ENCODE results near the gene YWHAB.

The YWHAB gene

GRCh38 chr20:44901974-44902373 lies 16.5 kb downstream of the YWHAB start:
- H3K36me3 ChIP-seq (replicated peaks; ENCODE audit: insufficient read depth, low read length): peaks cover 13% of the 10 kb centered on the region
- no peak for DNase-seq
- no peak overlapping the region for H3K4me2 ChIP-seq (ENCODE audit: low read depth, low read length)
- H3K9me2 ChIP-seq (replicated peaks; ENCODE audit: insufficient read depth, low read length): no peaks in the 10 kb centered on the region
- peaks cover 17% of the 10 kb centered on the region for H4K20me1 ChIP-seq (ENCODE audit: insufficient read depth, low read length)
- no peaks in the 10 kb centered on the region for H3F3A ChIP-seq (ENCODE audit: insufficient read depth, low read length)
- H3K9me3 ChIP-seq (replicated peaks; ENCODE audit: insufficient read depth, low read length): no peaks in the 10 kb centered on the region
- no peak overlapping the region for H2AFZ ChIP-seq (ENCODE audit: low read length)
- H3K27me3 ChIP-seq (replicated peaks; ENCODE audit: insufficient read depth, low read length): no peaks in the 10 kb centered on the region
- H3K4me1 ChIP-seq (ENCODE audit: low read length): no peaks in the 10 kb centered on the region
- H3K9ac ChIP-seq (ENCODE audit: low read length): no peak overlapping the region
- TF ChIP-seq EZH2 (optimal IDR thresholded peaks at IDR 0.05; ENCODE audit: low read depth, low read length) (no peak), EZH2phosphoT487 (IDR thresholded peaks at IDR 0.05; ENCODE audit: low read length) (no peak)
- TF ChIP-seq, protein P1, sequence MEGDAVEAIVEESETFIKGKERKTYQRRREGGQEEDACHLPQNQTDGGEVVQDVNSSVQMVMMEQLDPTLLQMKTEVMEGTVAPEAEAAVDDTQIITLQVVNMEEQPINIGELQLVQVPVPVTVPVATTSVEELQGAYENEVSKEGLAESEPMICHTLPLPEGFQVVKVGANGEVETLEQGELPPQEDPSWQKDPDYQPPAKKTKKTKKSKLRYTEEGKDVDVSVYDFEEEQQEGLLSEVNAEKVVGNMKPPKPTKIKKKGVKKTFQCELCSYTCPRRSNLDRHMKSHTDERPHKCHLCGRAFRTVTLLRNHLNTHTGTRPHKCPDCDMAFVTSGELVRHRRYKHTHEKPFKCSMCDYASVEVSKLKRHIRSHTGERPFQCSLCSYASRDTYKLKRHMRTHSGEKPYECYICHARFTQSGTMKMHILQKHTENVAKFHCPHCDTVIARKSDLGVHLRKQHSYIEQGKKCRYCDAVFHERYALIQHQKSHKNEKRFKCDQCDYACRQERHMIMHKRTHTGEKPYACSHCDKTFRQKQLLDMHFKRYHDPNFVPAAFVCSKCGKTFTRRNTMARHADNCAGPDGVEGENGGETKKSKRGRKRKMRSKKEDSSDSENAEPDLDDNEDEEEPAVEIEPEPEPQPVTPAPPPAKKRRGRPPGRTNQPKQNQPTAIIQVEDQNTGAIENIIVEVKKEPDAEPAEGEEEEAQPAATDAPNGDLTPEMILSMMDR (IDR thresholded peaks at IDR 0.05; ENCODE audit: low read length): no peak
- H3K79me2 ChIP-seq (ENCODE audit: low read length): peaks cover 82% of the 10 kb centered on the region
- H3K4me3 ChIP-seq (ENCODE audit: low read length): no peak overlapping the region
- no peak overlapping the region for H3K27ac ChIP-seq (ENCODE audit: low read length)

DNA sequence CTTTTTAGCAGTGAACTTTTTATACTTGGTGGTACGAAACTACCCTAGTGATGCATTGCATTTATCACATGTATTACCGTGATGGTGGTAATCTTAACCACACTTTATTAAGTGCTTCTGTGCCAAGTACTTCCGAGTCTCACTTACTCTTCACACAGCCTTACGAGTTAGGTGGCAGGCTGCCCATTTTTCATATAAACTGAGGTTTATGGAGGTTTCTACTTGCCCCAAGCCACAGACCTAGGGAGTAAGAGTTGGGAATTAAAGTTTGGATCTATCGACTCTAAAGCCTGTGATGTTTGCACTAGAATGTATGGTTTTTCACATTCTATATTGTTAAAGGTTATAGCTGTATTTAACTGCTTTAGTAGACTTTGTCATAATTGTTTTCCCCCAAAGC lies 18.9 kb downstream of the YWHAB start:
- no peak for DNase-seq
- 0 out of 2 replicates have a peak, but pooled peaks cover 6% of the 10 kb centered on the region for H4K20me1 ChIP-seq (ENCODE audit: insufficient read depth, low read length)
- H3K4me2 ChIP-seq (ENCODE audit: low read depth, low read length): no peak overlapping the region
- peaks cover 13% of the 10 kb centered on the region for H3K36me3 ChIP-seq (replicated peaks; ENCODE audit: insufficient read depth, low read length)
- no peak overlapping the region for H3K4me3 ChIP-seq (ENCODE audit: low read length)
- no peak overlapping the region for H3K9ac ChIP-seq (ENCODE audit: low read length)
- no peak overlapping the region for H3K27ac ChIP-seq (ENCODE audit: low read length)
- no peaks in the 10 kb centered on the region for H3K27me3 ChIP-seq (replicated peaks; ENCODE audit: insufficient read depth, low read length)
- H3K9me3 ChIP-seq (replicated peaks; ENCODE audit: insufficient read depth, low read length): no peaks in the 10 kb centered on the region
- TF ChIP-seq EZH2phosphoT487 (IDR thresholded peaks at IDR 0.05; ENCODE audit: low read length) (no peak), EZH2 (optimal IDR thresholded peaks at IDR 0.05; ENCODE audit: low read depth, low read length) (no peak)
- TF ChIP-seq, protein P1 (IDR thresholded peaks at IDR 0.05; ENCODE audit: low read length): no peak
- H3F3A ChIP-seq (ENCODE audit: insufficient read depth, low read length): peaks cover 3% of the 10 kb centered on the region; the same call in 1 of the 2 replicates
- H3K9me2 ChIP-seq (replicated peaks; ENCODE audit: insufficient read depth, low read length): no peaks in the 10 kb centered on the region
- H3K79me2 ChIP-seq (ENCODE audit: low read length): peaks cover 58% of the 10 kb centered on the region
- H3K4me1 ChIP-seq (ENCODE audit: low read length): peaks cover 10% of the 10 kb centered on the region
- no peak overlapping the region for H2AFZ ChIP-seq (ENCODE audit: low read length)

DNA sequence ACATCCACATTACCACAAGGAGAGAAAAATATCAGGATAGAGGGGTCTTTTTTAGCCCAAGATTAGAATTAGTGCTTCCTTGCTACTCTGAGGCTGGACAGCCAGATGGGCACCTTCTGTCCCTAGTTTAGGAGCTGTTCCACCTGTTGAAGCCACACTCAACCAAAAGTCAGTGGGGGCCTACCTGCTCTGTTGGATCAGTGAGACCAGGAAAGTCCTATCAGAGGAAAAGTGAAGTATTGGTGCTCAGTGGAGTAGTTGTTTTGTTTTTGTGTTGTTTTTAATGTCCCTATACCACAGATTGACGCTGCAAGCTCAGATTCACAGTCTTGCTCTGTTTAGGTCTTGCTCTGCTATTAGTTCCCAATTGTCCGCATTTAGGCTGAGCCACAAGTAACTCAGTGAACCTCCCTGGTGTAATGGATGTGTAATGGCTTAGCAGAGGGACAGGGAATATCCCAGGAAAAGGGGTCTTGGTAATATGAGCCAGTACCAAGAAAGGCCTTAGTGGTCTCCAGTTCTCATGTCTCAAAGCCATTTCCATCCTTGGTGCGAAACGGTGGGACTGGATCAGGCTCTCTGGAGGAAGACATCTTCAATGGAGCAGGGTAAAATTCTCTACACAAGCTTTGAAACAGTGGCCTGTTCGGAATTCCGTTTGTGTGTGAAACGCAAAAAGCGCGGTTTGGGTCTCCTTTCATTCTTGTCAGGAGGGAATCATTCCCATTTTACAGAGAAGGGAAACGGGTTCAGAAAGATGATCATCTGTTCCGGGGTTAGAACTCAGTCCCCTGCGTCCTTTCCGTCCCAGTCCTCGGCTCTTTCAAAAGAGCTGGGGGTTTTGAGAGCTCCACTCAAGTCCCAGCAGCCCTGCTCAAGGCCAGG lies 23.7 kb downstream of the YWHAB start:
- peak overlapping the region; percentile 78 for H3K4me3 ChIP-seq (ENCODE audit: low read length)
- TF ChIP-seq, protein P1 (IDR thresholded peaks at IDR 0.05; ENCODE audit: low read length): no peak
- TF ChIP-seq EZH2phosphoT487 (IDR thresholded peaks at IDR 0.05; ENCODE audit: low read length) (no peak), EZH2 (optimal IDR thresholded peaks at IDR 0.05; ENCODE audit: low read depth, low read length) (no peak)
- H3K4me1 ChIP-seq (ENCODE audit: low read length): peaks cover 19% of the 10 kb centered on the region
- peak overlapping the region; percentile 55; the same call in 1 of the 2 replicates for H3K9ac ChIP-seq (ENCODE audit: low read length)
- no peaks in the 10 kb centered on the region for H3K27me3 ChIP-seq (replicated peaks; ENCODE audit: insufficient read depth, low read length)
- no peaks in the 10 kb centered on the region for H3K9me2 ChIP-seq (replicated peaks; ENCODE audit: insufficient read depth, low read length)
- H2AFZ ChIP-seq (ENCODE audit: low read length): peak overlapping the region; percentile 86
- no peaks in the 10 kb centered on the region for H4K20me1 ChIP-seq (ENCODE audit: insufficient read depth, low read length)
- peaks cover 19% of the 10 kb centered on the region for H3K79me2 ChIP-seq (ENCODE audit: low read length)
- H3K4me2 ChIP-seq (ENCODE audit: low read depth, low read length): peak overlapping the region; percentile 96
- H3F3A ChIP-seq (ENCODE audit: insufficient read depth, low read length): peaks cover 12% of the 10 kb centered on the region; the same call in 1 of the 2 replicates
- no peaks in the 10 kb centered on the region for H3K9me3 ChIP-seq (replicated peaks; ENCODE audit: insufficient read depth, low read length)
- no peak for DNase-seq
- peaks cover 13% of the 10 kb centered on the region for H3K36me3 ChIP-seq (replicated peaks; ENCODE audit: insufficient read depth, low read length)
- peak overlapping the region; percentile 21; the same call in 1 of the 2 replicates for H3K27ac ChIP-seq (ENCODE audit: low read length)

All from MM.1S (cell line).